ENCODE results near the gene TIMM10B. TPM values are rescaled to one million over a fixed set of nuclear protein-coding genes. Genes with fewer than 3 reads are reported as not detected.

The TIMM10B gene
- total and polyA plus RNA-seq, 2 of the 4 experiments (the other 2 are of a cell fraction): 24.7 to 27.1 TPM

GRCh38 chr11:6472934-6473333 is 8.4 kb upstream of the TIMM10B start:
- no peak overlapping the region for H4K5ac ChIP-seq (ENCODE audit: low read depth, low read length)
- H3K27me3 ChIP-seq (ENCODE audit: control insufficient read depth, insufficient read depth, low read length): no peaks in the 10 kb centered on the region
- H4K91ac ChIP-seq (ENCODE audit: insufficient read depth, low read depth, low read length): no peak overlapping the region
- H2BK20ac ChIP-seq (ENCODE audit: low read depth, low read length): no peak overlapping the region
- CTCF ChIA-PET: no interaction called here
- dilution Hi-C loops (cut with HindIII; ENCODE audit: low sequenced_read_pairs, unreplicated experiment) (no loop called here), in situ Hi-C loops (cut with MboI; ENCODE audit: low sequenced_read_pairs) (no loop called here), intact Hi-C loops (cut with micrococcal nuclease) (loop anchor here (1.0 kb wide), 1 partner anchor 151 kb away; no protein-coding TSS in a partner anchor)
- no peak overlapping the region for H2BK120ac ChIP-seq (ENCODE audit: low read depth, low read length)
- peak overlapping the region; percentile 89 for H3K4me2 ChIP-seq (ENCODE audit: low read depth, low read length)
- peak overlapping the region; percentile 54 for H2AK5ac ChIP-seq (ENCODE audit: low read depth, low read length)
- no TSS peak for BruUV-seq (replicated peaks)
- POLR2A ChIA-PET (ENCODE audit: unreplicated experiment): no interaction called here
- H3K9me1 ChIP-seq (ENCODE audit: insufficient read depth, low read length): peaks cover 21% of the 10 kb centered on the region
- no peak overlapping the region for H3K23ac ChIP-seq (ENCODE audit: low read depth, low read length)
- no peaks in the 10 kb centered on the region for H3K9me3 ChIP-seq (ENCODE audit: control insufficient read depth, insufficient read depth, low read length)
- H2BK15ac ChIP-seq (ENCODE audit: low read depth, low read length): no peak overlapping the region
- peak overlapping the region; percentile 53; the same call in 1 of the 2 replicates for H3K4ac ChIP-seq (ENCODE audit: low read depth, low read length)
- peak overlapping the region; percentile 28; the same call in 1 of the 2 replicates for H3K9ac ChIP-seq (ENCODE audit: low read depth, low read length)
- TF ChIP-seq NFE2L2 (IDR thresholded peaks at IDR 0.05; ENCODE audit: low read depth, low read length): no peak
- no peak for TF ChIP-seq MAZ (IDR thresholded peaks at IDR 0.05; ENCODE audit: borderline replicate concordance, low read depth, low read length)
- TF ChIP-seq SMC3 (IDR thresholded peaks at IDR 0.05; ENCODE audit: low read depth, low read length): no peak
- no peak for TF ChIP-seq ELK1 (IDR thresholded peaks at IDR 0.05; ENCODE audit: borderline replicate concordance, low read depth, low read length)
- TF ChIP-seq FOS (IDR thresholded peaks at IDR 0.05; ENCODE audit: low read depth, low read length): no peak
- TF ChIP-seq USF2 (IDR thresholded peaks at IDR 0.05; ENCODE audit: low read depth, low read length): no peak
- TF ChIP-seq MAFK (IDR thresholded peaks at IDR 0.05; ENCODE audit: low read depth, low read length): no peak
- TF ChIP-seq MXI1 (IDR thresholded peaks at IDR 0.05; ENCODE audit: borderline replicate concordance, low read depth, low read length): no peak
- TF ChIP-seq CTCF (conservative IDR thresholded peaks at IDR 0.05; ENCODE audit: low read depth, low read length): no peak
- no peak for TF ChIP-seq POLR2A (IDR thresholded peaks at IDR 0.05; ENCODE audit: low read depth, low read length)
- no peak for TF ChIP-seq BHLHE40 (IDR thresholded peaks at IDR 0.05; ENCODE audit: low read depth, low read length)
- TF ChIP-seq RCOR1 (IDR thresholded peaks at IDR 0.05; ENCODE audit: insufficient replicate concordance, low read length): no peak
- TF ChIP-seq RAD21 (IDR thresholded peaks at IDR 0.05; ENCODE audit: low read length): no peak
- no peak for TF ChIP-seq CEBPB (IDR thresholded peaks at IDR 0.05; ENCODE audit: low read depth, low read length)
- no peak for TF ChIP-seq RFX5 (IDR thresholded peaks at IDR 0.05; ENCODE audit: low read depth, low read length)
- no peak for TF ChIP-seq CHD1 (IDR thresholded peaks at IDR 0.05; ENCODE audit: low read depth, low read length)
- H2AK9ac ChIP-seq (replicated peaks; ENCODE audit: low read depth, low read length, poor library complexity): peak overlapping the region; percentile 87
- H3K27ac ChIP-seq (ENCODE audit: insufficient read depth, low read length): no peak overlapping the region; the same call in 1 of the 2 replicates
- H3K79me1 ChIP-seq (ENCODE audit: low read depth in 1 of 2, low read length in 2 of 2): peaks cover 26 to 70% of the 10 kb centered on the region in 2 experiments
- peak overlapping the region; percentile 29 for H2AFZ ChIP-seq (replicated peaks; ENCODE audit: low read length, poor library complexity)
- no CpG with 5 or more reads among the region's 1 CpG for WGBS, 2 experiments (ENCODE audit: extremely low coverage in 2 of 2, insufficient read length in 1 of 2)
- peaks cover 6% of the 10 kb centered on the region for H3K4me1 ChIP-seq (ENCODE audit: control insufficient read depth, insufficient read depth, low read length)
- ATAC-seq (ENCODE audit: low read depth): no peak
- peak overlapping the region; percentile 45; the same call in 1 of the 2 replicates for H3K14ac ChIP-seq (replicated peaks; ENCODE audit: low read depth, low read length)
- H2BK5ac ChIP-seq (ENCODE audit: low read depth, low read length, poor library complexity, severe bottlenecking): no peak overlapping the region
- peaks cover 15% of the 10 kb centered on the region for H3K36me3 ChIP-seq (ENCODE audit: control insufficient read depth, insufficient read depth, low read length)
- no peak overlapping the region for H3K18ac ChIP-seq (ENCODE audit: low read depth, low read length)
- H4K8ac ChIP-seq (ENCODE audit: low read depth in 2 of 2, low read length in 2 of 2): peak overlapping the region in 1 of 2 experiments; percentile 47; a peak in 1 of 4 replicates
- H3K4me3 ChIP-seq (ENCODE audit: insufficient read depth, low read depth, low read length): peak overlapping the region; percentile 99
- H3K56ac ChIP-seq (ENCODE audit: extremely low read depth, insufficient read depth, low read length): no peak overlapping the region
- peaks cover 6% of the 10 kb centered on the region; the same call in 1 of the 2 replicates for H4K20me1 ChIP-seq (ENCODE audit: insufficient read depth, low read length)
- no peak for DNase-seq

All from IMR-90 (cell line).